ENCODE data around the gene GPR135.

The GPR135 gene

GRCh38 chr14:59419303-59419702, 45.9 kb downstream of the GPR135 start:
- DNase-seq = no peak

GRCh38 chr14:59417311-59417710, 47.9 kb downstream of the GPR135 start:
- no peak for DNase-seq

GRCh38 chr14:59415836-59416602, 49.2 kb downstream of the GPR135 start:
- no peak for DNase-seq
